Measurements from ENCODE around the gene CFAP91.
"Not testable (repeated sequence)": the region's sequence is repeated elsewhere in the genome, so short reads cannot be mapped to it uniquely, and the experiment has no call there.

The CFAP91 gene

DNA sequence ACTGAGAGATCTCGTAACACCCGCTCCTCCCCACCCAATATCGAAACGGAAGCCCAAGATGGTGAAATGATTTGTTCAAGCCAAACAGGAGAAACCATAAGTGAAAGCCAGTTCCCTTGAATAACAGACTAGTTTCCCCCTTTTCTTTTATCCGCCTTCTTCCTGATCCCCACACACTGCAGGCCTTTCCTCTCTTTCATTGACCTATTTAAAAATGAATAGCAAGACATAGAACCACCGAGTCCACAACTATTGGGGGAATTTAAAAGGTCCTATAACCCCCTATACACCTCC is 25.2 kb upstream of the CFAP91 start:
- DNase-seq (ENCODE audit: low spot score) = no peak

DNA sequence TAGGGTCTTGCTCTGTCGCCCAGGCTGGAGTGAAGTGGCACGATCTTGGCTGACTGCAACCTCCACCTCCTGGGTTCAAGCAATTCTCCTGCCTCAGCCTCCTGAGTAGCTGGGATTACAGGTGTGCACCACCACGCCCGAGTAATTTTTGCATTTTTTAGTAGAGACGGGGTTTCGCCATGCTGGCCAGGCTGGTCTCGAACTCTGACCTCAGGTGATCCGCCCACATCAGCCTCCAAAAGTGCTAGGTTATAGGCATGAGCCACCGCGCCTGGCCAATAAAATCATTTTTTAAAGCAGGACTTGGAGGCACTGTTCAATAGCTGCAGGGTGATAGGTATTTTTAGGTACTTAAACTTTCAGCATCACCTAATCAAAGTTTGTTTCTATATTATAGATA is 24.6 kb upstream of the CFAP91 start:
- DNase-seq (ENCODE audit: low spot score) = not testable (repeated sequence)

DNA sequence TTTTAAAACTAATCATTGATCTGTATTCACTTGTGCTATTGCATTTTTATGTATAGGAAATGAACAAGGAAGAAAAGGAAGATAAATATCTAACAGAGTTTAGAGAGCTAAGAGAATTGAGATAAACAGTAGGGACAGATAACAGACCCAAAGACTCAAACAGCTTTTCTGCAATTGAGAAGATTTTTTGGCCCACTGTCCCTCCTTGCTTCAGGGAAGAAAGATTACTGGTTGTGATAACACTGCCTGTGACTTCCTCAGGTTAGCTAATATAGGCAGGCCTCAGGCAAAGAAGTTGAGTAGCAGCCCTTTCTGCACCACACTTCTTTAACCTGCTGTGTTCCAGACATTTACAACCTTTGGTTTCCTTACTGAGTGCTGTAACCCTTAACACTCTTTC is 22.9 kb upstream of the CFAP91 start:
- DNase-seq (ENCODE audit: low spot score) = no peak

DNA sequence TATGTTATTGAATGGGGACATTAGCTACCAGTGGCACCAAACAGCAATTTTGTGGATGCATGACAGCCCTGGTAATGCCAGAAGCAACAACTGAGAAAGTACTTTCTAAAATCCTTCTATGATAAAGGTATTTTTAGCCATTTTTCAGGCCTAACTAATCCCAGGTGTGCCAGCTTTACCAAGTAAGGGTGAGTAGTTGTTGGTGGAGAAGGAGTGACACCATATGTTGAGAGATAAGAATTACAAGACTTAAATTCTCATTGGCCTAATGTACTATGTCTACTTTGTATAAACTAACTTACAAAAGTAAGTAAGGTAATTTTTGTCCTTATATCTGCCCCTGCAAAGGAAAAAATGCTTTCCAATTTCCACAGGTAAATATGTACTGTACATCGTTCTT is 21.5 kb upstream of the CFAP91 start:
- peak; percentile 56 for DNase-seq (ENCODE audit: low spot score)

DNA sequence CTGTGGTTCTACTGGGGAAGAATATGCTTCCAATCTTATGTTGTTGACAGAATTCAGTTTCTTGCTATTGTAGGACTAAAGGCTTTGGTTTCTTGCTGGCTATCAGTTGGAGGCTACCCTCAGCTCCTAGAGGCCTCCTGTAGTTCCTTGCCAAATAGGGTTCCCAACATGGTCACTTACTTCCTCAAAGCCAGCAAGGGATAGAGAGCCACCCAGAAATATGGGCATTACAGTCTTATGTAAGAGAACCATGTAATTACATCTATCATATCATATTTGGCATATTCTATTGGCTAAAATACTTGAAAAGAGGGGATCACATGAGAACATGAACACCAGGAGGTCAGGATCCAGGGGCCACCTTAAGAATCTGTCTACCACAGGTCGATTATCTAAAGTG is 19.4 kb upstream of the CFAP91 start:
- DNase-seq (ENCODE audit: low spot score) = no peak

DNA sequence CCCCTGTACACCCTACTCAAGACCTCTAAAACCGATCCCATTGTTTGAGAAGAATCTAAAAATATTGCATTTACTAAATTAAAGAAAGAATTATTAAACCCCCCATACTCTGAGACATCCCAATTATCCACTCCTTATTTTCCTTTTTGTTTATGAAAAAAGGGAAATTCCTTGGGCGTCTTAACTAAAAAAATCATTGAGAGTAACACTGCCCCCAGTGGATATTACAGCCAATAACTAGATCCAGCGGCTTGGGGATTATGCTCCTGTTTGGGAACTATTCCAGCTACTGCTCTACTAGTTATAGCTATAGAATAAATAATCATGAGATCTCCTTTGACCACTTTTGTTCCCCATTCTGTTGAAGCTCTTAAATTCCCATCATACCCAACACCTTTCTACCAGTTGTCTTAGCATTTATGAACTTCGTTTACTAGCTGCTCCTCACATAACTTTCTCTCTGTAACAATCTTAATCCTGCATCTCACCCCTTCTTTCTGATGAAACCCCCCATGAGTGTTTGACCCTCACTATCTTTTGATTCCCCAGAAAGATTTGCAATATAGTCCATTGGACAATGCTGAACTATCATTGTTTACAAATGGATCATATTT is 12.7 kb upstream of the CFAP91 start:
- DNase-seq (ENCODE audit: low spot score) = no peak

DNA sequence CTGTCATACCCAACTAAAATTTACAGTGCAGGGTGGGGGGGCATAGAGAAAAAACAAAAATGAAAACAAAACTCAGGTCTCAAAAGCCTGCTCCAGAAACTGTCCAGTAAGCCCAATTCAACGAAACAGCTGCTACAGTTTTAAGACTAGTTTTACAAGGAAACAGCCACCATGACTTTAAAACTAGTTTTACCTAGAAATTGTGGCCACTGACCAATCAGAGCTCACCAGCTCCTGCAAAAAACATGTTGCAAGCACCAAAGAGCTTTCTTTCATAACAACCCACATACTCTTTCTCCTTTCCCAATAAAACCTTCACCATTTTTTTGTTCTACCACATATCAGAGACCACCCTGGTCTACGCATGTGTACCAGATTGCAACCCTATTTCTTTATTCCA is 7.3 kb upstream of the CFAP91 start:
- no peak for DNase-seq (ENCODE audit: low spot score)

DNA sequence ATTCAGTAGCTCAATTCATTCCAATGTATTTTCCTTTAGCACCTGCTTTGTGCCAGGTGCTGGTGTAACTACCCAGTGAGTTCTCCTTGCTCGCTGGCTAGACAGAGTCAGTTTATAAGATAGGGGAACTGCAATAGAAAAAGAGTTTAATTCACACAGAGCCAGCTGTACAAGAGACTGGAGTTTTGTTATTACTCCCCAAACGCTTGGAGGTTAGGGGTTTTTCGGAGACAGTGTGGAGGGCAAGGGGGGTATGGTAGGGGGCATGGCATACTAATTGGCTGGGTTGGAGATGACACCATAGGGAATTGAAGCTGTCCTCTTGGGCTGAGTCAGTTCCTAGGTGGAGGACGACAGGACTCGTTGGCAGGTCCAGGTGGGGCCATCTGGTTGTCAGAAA is 5.4 kb upstream of the CFAP91 start:
- no peak for DNase-seq (ENCODE audit: low spot score)

DNA sequence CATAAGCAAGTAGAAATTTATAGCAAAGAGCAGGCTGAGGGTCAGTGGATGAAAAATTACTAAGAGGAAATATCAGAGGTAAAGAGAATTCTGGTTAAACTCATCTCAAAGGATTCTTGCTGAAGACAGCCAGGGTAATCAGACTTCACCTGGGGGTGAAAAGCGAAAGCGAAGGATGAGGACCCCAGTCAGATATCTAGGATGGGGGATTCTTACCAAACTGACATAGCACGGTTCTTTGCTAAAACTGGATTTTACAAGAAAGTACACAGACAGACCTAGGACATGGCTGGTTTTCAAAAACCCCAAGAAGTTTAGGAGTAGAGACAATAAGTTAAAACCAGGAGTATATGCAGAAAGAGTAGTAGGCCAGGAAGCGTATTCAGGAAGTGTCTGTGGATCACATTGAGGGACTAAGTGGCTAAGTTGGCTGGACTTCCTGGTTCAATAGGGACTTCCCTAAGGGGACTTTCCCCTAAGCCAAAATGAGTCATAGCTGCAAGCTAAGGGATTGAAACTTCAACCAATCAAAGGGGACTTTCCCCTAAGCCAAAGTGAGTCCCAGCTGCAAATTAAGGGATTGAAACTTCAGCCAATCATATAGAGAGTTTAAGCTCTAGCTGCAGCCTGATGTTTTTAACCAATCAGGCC is 2.4 kb upstream of the CFAP91 start:
- no peak for DNase-seq (ENCODE audit: low spot score)

DNA sequence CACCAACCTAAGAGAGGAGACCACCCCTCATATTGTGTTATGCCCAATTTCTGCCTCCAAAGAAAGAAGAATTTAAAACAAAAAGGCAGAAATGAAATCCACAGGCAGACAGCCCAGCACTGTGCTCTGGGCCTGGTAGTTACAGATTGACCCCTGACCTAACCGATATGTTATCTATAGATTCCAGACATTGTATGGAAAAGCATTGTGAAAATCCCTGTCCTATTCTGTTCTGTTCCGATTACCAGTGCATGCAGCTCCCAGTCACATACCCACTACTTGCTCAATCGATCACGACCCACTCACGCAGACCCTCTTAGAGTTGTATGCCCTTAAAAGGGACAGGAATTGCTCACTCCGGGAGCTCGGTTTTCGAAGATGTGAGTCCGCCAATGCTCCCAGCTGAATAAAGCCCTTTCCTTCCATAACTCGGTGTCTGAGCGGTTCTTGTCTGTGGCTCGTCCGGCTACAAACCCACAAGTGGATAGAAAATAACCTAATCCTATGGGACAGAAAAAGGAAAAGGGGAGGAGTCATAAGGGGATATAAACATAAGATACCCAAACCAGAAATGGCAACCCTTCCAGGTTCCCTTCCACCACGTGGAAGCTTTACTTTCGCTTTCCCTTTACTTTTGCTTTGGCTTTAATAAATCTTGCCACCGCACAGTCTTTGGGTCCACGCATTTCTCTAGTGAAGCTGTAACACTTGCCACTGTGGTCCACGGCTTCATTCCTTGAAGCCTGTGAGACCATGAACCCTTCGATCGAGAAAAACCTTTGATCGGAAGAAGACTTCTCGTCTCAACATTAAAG is 1.7 kb upstream of the CFAP91 start:
- DNase-seq (ENCODE audit: low spot score) = no peak

DNA sequence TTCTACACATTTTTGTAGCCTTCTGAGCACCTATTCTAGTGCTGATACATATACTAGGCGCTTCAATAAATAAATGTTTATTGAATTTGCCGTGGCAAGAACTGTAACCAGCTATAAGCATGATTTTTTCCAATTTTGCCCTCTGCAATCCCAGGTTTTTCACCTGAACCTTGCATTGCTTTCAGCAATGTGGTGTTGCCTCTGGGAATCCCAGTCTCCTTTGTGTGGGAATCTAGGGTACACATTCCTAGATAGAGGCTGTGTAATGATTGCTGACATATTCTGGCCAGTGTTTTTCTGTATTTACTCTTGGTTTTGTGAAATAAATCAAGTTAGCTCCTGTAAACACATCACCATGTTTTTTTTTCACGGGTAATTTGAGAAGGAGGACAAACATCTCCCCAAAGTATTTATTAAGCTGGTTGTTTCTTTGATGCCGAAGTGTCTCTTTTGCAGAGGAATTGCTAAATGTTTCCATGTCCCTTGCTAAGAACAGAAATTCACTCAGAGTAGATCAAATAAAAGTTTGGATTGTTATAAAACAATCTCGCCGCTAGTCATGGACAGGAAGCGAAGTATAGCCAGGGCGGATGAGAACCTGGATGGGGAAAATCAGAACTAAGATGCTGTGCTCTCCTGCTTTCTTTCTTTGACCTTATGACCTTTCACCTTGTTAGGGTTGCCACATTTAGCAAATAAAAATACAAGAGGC is 1.2 kb downstream of the CFAP91 start:
- DNase-seq (ENCODE audit: low spot score) = no peak

DNA sequence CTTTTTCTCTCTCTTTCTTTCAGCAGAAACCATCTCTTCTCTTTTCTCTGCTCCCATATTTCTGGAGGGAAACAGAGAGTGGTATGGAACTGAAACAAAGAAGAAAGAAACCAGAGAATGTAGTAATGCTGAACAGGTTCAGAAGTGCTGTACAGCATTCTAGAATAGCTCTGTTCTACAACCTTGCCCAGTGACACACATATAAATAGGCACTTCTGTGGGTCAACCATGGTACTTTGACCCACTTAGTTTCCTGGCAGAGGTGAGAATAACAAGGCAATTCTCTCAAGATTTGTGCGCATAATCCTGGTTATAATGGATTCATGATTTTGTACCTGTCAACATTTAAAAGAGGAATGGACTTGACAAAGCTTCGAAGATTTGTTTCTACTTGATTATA is 12.3 kb downstream of the CFAP91 start:
- no peak for DNase-seq (ENCODE audit: low spot score)

DNA sequence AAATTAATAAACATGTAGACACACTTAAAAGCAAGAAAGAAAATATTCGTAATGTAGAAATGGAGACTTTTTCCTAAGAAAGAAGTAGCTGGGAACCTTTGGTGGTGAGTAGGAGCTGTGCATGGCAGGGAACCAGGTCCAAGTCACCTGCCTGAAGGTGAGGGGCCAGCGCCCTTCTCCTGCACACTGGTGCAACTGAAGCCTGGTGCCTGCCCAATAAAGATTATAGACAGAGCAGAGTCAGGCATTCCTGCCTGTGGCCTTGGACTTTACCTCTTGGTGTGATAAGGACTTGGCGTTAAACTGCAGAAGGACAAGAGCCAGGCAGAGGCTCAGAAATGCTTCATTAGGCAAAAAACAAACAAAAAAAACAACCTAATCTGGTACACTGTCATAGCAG is 14.2 kb downstream of the CFAP91 start:
- no peak for DNase-seq (ENCODE audit: low spot score)

DNA sequence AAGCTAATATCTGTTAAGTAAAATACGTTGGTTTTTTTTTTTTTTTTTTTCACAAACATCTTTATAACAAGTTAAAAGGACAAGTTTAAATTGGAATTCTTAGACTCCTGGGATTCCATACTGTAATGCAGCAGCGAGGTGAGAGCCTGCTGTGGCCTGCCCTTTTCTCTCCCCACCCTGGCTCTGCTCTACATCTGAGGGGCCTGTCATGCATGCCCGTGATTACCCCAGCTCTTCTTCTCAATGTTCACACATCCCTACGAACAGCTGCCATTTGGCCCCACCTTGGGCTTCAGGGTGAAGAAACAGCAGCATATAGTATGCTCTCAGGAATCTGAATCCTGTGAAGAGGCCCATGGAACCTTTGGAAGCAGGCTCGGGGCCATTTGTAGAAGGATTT is 14.7 kb downstream of the CFAP91 start:
- DNase-seq (ENCODE audit: low spot score) = no peak

DNA sequence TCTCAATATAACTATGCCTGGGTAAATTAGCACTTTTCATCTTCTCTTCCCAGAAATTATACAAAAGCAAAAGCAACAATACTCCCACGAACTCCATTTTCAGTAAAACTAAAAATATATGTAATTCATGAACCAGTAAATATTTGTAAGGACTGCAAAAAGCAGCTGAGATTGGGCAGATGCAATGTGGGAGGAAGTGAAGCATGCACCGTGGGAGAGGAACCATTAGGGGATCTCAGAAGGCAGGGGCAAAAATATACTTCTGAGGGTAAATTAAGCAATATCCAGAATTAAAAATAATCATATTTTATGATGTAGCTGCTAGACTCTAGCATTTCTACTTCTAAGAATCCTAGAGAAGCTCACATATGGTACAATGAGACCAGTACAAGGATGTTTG is 20.2 kb downstream of the CFAP91 start:
- no peak for DNase-seq (ENCODE audit: low spot score)

DNA sequence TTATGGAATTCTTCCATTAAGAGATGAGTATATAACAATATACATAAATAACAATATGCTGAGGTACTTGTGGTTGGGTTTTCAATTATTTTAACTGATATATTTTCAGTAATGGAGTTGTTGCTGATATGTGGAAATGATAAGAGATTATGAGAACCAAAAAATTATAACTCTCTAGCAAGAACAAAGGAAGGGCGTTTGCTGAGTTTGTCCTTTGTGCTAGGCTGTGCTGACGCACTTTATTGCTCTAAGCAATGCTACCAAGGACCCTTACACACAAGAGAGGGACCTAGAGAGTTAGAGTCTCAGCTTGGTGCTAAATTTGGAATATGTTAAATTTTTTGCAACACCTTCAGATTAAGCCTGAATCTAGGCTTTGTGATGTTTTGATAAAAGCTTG is 24.1 kb downstream of the CFAP91 start:
- DNase-seq (ENCODE audit: low spot score) = no peak

DNA sequence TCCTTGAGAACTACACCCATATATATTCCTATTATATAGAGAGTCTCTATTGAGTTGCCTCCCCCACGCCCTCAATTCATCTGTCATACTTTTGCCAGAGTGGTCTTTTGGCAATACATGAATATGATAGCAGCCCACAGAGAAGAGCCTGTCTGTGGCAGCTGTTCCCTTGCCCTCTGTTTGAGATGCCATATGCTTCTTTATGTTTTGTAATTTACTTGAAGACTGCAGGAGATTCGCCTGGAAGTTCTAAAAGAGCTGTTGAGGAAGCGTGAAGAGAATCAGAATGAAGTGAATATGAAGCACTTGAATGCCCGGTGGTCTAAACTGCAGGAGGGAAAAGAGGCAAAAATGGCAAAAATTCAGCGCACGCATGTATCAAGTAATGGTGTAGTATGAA is 27.2 kb downstream of the CFAP91 start:
- DNase-seq (ENCODE audit: low spot score) = no peak

DNA sequence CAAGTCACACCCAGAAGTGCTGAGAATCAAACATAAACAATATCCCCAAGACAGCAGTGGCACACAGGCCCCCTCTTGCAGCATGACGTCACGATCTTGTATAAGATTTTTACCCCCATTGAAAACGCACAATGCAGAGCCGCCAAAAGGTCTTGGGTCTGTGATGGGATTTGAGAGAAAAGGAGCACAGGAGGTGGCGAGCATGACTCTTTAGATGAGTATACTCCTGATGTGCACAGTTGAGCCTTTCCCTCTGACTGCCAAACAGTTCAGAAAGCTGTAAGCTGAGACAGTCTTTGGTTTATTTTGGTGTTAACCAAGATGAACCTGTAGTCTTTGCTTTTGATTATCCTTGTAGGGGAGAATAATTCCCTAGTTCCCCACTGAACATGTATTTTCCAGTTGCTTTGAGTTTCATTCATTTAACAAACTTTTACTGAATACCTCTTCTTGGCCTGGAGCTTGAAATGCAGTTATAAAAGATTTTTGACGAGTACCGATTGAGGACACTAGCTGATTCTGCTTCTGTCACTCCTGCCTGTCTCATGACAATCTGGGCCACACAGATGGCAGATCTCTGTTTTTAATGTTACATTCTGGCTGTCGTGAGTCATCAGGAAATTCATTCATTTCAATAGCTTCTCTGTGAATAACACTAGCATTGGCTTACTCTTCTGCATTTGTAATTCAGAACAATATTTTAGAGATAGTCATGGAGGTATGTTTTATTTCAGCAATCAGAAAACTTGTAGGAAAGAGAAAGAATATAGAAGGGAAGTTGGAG is 28.9 kb downstream of the CFAP91 start:
- DNase-seq (ENCODE audit: low spot score) = peak; percentile 88

DNA sequence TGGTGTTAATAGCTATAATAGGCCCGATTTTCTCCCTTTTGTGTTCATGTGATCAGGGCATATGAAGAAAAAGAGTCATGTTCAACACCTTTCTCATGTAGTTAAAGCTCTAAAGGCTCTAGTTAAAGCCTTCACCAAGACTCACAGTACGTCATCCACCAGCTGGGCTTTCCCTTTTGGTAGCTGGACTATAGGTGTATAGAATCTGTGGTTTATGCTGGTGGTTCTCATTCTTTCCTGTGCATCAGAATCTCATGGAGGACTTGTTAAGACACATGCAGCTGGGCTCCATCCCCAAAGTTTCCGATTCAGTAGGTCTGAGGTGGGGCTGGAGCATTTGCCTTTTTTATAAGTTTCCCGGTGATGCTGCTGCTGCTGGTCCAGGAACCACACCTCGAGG is 31.0 kb downstream of the CFAP91 start:
- no peak for DNase-seq (ENCODE audit: low spot score)

DNA sequence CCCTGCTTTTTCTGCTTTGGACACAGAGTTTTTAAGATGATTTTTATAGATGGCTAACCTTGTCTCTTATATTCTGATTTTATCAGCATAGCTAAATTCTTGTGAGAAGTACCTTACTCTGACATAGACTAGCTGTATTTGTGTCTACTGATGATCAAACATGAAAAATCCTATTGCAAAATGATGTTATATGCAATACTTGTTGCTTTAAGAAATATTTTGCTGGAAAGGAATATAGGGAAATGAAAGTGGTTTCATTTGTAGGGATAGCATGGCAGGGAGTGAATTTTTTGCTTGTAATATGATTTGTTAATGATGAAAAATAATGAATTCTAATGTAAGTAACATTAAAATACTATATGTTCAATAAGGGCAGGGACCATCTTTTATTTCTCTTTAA is 35.9 kb downstream of the CFAP91 start:
- DNase-seq (ENCODE audit: low spot score) = no peak

DNA sequence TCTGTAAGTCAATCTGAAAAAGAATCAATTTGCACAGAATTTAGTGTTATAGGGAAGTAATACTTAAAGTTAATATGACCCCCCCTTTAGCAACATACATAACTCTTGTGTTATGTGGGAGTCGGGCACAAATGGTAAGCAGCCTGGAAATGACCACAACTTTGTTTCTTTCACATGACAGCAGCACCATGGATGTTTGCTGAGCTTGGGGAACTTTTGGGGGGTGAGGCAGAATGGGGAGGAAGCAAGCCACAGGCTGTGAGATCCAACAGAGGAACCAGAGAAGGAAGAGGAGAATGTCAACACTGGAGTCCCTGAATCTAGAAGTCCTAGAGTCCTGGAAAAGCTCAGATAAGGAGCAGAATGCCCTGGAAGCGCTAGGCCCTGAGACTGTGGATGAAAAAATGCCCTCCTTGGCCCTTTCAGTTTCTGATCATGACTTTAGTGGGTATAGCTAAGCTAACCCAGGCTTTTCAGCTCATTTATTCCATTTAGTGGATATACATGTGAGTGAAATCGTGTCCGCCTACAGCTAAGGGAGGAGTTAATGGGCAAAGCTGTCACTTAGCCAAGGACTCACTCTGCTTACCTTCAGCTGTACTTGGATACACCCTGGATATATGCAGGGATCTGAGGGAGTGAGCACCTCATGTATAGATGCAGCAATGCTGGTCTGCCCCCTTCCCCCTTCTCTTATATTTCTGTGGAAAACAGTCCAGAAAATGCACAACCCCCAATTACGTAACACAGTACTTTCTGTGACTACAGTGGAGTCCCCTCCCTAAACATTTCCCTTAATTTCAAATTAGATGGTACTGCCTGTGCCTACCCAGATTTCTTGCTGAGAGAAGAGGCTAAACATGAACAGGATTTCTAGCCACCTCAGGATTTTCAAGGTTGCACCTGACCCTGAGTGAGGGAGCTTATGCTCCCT is 39.1 kb downstream of the CFAP91 start:
- no peak for DNase-seq (ENCODE audit: low spot score)

Data from COLO829 (cell line).